Subcutaneous adipose tissue (tissue), 4 donors: ENCODE measurements around the gene CLASP1. TPM values are rescaled to one million over a fixed set of nuclear protein-coding genes. Genes with fewer than 3 reads are reported as not detected.

Experiments used
- total RNA-seq, 4 donors: library from RNA; depleted of rRNA; stranded (reverse); fragments of >200 nt; gene quantifications; one replicate each; pipeline ENCODE4 v1.1.0, GENCODE V29; 2016
- TF ChIP-seq, protein P1 (sequence below): fragments of 450-650 bp; IDR thresholded peaks from one replicate; pipeline ENCODE4 v1.5.1; 2016; ENCODE audit warnings: low read depth, mild to moderate bottlenecking, control low read depth, antibody characterized with exemption, moderate library complexity

CLASP1 gene
- total RNA-seq, 4 donors from 2014 or later, result 94.0 to 166 (median 112) TPM

- TF ChIP-seq, protein P1, sequence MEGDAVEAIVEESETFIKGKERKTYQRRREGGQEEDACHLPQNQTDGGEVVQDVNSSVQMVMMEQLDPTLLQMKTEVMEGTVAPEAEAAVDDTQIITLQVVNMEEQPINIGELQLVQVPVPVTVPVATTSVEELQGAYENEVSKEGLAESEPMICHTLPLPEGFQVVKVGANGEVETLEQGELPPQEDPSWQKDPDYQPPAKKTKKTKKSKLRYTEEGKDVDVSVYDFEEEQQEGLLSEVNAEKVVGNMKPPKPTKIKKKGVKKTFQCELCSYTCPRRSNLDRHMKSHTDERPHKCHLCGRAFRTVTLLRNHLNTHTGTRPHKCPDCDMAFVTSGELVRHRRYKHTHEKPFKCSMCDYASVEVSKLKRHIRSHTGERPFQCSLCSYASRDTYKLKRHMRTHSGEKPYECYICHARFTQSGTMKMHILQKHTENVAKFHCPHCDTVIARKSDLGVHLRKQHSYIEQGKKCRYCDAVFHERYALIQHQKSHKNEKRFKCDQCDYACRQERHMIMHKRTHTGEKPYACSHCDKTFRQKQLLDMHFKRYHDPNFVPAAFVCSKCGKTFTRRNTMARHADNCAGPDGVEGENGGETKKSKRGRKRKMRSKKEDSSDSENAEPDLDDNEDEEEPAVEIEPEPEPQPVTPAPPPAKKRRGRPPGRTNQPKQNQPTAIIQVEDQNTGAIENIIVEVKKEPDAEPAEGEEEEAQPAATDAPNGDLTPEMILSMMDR, result no peak
Measured at GRCh38 chr2:121333231-121333630, 316.0 kb downstream of the CLASP1 start.

GRCh38 chr2:121330921-121331320 is 318.3 kb downstream of the CLASP1 start:
- TF ChIP-seq, protein P1, result no peak

DNA sequence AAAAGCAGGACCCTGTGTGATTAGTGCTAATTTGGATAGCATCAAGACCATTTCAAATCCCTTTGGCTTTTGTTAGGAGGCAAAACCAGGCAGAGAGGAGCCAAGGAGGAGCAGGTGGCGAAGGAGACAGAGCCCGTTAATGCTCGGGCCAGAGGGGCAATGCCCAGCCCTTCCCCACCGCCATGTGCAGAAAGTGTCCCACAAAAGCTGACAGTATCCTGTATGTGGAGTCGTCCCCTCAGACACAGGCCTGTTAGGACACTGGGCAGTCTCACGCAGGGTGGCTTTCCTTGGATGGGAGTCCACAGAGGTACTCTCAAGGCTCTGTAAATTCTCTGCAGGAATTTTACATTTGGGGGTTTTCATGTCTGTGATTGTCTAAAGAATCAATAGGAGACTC is 319.5 kb downstream of the CLASP1 start:
- TF ChIP-seq, protein P1, result no peak

DNA sequence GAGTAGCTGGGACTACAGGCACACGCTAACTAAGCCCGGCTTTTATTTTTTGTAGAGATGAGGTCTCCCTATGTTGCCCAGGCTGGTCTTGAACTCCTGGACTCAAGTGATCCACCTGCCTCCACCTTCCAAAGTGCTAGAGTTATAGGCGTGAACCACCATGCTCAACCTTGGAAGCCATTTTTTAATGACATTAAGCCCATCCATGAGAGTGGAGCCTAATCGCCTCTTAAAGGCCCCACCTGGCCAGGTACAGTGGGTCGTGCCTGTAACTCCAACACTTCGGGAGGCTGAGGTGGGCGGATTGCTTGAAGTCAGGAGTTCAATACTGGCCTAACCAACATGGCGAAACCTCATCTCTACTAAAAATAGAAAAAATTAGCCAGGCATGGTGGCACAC is 322.6 kb downstream of the CLASP1 start:
- TF ChIP-seq, protein P1, result no peak

DNA sequence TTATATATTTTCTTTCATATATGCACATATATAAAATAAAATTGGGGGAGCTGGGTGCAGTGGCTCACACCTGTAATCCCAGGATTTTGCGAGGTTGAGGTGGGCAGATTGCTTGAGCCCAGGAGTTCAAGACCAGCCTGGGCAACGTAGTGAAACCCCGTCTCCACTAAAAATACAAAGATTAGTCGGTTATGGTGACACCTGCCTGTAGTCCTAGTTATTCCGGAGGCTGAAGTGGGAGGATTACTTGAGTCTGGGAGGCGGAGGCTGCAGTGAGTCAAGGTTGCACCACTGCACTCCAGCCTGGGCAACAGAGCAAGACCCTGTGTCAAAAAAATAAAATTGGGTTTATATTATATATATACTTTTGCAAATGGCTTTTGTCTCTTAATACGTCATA is 324.7 kb downstream of the CLASP1 start:
- TF ChIP-seq, protein P1, result no peak

DNA sequence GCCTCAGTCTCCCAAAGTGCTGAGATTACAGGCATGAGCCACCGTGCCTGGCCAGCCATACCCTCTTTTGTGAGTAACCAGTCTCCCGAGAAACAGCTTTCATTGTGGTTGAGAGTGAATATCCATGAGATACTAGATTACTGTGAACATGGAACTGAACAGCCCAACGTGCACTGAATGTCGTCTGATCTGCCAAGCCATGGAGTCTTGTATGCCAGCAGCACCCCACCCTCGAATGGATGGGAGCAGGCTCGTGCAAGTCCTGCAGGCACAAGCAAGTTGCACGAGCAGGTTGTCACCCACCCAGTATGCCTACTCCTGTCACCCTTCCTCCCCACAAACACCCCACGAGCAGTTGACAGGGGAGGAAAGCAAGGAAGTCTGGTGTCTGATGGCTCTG is 327.8 kb downstream of the CLASP1 start:
- TF ChIP-seq, protein P1, result no peak

DNA sequence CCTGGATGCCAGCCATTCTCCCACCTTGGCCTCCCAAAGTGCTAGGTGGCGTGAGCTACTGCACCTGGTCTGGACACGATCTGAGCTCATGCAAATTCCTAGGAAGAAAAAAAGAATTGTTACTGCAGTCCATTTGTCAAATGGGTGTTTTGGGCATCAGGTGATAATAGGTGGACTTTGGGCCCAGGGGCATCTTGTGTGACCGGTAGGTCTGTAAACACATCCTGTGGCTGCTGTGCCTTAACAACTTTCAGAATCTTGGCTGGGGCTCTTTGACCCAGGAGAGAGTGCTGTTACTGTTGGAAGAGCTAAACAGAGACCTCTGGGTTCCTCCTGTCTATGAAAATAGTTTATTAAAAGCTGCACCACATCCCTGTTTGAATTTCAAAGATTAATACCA is 329.3 kb downstream of the CLASP1 start:
- TF ChIP-seq, protein P1, result no peak
